Stimulated activated CD8-positive, alpha-beta memory T cell treated with anti-CD3 and anti-CD28 coated beads, Interleukin-4, amount 100 ng/mL, for 4 hours (primary cell): ENCODE measurements around the gene AGPAT3.

Source experiments
- DNase-seq, 2 donors: peaks; one replicate each; pipeline ENCODE4 v3.0.0-alpha.2; 2020; ENCODE audit warnings: low read depth in 2 of 2, low spot score in 1 of 2

The AGPAT3 gene

DNA sequence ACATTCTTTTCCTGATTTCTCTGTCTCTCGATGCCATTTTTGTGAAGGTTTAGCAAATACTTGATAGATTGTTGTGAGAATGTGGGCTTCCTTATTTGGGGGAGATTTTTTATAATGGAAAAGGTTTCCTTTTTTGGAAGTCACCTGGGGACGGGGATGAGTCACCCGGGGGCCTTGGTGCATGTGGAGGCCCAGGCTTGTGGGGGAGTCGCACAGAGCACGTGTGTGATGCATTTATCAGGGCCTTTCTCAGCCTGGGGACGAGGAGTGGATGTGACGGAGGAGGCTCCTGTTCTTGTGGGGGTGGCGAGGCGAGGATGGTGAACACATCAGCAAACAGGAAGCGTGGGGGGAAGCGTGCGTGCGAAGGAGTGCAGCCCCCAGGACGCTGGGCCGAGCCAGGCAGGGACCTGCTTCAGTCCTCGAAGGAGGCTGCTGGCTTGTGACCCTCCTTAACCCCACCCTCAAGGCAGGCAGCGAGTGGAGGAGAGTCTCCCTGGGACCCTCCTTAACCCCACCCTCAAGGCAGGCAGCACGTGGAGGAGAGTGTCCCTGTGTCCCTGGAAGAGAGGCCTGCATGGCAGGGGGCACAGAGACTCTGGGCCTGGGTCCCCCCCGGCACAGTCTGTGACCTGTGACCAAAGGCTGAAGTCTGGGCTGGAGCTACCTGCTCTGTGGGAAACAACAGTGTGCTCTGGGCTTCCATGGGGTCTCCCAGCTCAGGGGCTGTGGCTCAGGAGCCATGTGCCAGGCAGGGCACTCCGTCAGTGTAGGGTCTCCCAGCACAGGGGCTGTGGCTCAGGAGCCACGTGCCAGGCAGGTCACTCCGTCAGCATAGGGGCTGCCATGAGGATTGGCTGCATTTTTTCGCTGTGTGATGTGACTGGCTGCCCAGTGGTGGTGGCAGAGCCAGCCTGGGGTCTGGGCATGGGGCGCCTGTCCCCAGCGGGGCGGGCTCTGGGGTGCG is 57.2 kb downstream of the AGPAT3 start:
- DNase-seq = peak; percentile 52 to 77

DNA sequence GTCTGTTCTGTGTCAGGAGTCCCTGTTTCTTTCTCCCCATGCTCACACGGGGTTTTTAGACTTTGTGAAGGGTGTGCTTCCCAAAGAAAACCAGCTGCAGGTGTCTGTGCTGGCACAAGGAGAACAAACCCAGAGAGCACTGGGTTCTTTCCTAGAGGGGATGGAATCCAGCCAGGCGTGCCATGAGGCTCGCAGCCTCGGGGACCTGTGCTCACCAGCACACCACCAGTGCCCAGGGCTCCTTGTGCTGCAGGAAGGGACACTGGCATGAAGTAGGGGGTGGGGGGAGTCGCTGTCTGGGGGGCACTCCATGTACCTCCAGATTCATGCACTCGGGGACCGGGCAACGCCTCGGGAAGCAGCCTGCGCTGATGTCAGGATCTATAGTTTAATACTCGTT is 57.9 kb downstream of the AGPAT3 start:
- no peak for DNase-seq

DNA sequence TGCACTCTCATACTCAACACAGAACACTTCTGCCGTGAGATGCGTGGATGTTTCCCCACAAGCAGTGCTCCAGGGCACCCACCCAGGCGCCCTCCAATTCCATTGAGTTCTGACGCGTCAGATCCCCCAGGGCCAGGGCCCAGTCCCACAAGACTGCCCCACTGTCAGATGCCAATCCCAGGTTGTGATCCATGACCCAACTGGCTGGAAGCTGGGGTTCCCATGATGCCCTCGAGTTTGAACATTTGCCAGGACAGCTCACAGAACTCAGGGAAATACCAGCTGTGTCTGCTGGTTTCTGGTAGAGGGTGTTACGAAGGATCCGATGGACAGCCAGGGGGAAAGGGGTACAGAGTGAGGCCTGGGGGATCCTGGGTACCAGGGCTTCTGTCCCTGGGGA is 58.4 kb downstream of the AGPAT3 start:
- DNase-seq = no peak

DNA sequence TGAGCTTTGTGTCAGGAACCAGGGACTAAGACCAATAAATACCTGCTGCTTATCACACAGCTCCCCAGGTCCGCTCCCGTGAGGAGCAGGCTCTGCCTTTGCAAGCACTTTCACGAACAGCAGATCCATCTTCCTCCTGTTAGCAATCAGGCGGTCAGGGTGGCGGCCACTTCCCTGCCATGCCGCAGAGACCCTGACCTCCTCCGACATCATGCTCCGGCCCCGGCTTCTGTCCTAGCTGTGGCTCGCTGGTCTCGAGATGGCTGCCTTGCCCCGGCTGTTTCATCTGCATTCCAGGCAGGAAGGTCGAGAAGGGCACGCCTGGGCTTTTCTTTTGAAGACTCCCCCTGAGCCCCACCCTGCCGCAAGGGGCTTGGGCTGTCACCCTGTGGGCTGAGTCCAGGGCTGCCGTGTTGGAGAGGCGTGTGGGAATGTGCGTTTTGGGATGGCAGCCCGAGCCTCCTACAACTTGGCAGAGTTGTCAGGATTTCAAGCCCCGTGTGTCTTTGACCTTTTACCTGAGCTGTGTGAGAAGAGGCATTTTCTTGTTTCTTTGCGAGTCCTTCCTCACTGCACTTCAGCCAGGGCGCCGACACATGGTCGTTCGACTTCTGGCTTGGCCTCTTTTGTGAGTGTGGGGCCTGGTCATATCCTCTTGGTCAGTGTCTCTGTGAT is 59.5 kb downstream of the AGPAT3 start:
- DNase-seq = no peak

DNA sequence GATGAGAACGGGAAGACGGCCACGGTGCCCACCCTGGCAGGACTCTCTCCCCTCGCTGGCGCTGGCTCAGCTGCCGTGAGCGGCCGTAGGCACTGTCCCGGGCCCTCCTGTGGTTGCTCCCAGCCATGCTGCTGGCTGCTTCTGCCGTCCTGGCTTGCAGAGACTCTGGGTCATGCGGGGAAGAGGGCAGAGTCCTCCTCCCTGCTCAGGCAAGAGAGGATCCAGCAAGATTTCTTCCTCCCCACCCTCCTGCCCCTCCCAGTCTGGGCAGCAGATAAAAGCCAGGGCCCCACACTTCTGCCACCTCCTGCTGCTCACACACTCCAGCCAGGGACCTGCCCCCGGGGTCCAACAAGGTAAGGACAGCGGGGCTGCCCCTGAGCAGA is 60.1 kb downstream of the AGPAT3 start:
- no peak for DNase-seq

DNA sequence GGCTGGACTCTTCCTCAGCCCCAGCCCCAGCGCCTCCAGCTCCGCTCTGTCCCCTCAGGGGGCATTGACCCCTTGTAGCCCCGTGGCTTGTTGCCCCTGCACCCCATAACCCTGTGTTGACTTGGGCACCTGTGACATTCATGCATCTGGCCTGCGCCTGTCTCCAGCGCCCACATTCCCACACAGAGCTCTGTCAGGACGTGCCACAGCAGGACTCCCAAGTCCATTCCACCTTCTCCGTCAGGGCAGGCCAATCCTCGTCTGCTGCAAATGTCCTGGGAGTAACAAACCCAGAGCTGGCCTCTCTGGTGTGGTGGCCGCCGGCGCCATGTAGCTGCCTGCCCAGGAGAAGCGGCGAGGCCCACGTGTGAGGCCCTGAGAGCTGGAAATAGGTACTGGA is 60.6 kb downstream of the AGPAT3 start:
- no peak for DNase-seq

DNA sequence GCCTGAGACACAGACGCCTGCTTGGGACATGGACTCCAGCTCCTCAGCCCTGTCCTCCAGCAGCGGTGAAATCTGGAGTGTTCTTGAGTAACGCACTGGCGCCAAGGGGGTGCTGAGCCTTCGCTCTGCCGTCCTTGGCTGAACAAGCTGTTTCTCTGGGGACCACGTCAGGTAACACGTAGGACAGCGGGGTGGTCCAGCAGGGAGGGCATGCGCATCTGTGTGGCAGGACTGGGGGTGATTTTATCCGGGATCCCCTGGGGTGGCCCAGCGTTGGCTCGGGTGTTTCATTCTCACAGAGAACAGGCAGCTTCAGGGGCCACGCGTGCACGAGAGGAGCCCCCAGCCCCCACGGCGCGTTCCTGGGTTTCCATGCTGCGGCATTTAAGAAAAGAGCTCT is 61.2 kb downstream of the AGPAT3 start:
- no peak for DNase-seq

DNA sequence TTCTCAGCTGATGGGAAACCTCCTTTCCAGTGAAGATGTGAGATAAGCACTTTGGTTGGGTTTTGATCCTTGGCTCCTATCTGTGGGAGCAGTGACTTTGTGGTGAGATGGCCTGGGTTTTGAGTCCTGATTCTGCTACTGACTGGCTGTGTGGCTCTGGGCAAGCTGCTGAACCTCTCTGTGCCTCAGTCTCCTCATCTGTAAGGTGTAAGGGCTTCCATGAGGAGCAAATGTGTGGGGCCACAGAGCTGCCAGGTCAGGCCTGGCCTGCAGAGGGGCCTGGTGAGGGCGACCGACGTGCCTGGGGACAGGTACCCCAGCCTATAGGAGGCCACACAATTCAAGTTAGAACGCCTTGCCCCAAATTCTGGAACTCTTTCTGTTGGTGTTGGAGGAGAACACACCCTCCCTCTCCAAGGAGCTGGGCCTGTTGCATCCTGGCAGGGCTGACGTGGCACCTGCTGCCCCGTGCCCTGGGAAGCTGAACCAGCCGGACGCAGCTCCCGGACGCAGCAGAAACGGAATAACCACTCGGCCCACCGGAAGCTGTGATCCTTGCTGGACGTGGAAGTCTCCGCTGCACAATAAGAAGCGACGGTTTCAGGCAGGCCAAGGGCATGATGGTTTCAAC is 62.7 kb downstream of the AGPAT3 start:
- no peak for DNase-seq

DNA sequence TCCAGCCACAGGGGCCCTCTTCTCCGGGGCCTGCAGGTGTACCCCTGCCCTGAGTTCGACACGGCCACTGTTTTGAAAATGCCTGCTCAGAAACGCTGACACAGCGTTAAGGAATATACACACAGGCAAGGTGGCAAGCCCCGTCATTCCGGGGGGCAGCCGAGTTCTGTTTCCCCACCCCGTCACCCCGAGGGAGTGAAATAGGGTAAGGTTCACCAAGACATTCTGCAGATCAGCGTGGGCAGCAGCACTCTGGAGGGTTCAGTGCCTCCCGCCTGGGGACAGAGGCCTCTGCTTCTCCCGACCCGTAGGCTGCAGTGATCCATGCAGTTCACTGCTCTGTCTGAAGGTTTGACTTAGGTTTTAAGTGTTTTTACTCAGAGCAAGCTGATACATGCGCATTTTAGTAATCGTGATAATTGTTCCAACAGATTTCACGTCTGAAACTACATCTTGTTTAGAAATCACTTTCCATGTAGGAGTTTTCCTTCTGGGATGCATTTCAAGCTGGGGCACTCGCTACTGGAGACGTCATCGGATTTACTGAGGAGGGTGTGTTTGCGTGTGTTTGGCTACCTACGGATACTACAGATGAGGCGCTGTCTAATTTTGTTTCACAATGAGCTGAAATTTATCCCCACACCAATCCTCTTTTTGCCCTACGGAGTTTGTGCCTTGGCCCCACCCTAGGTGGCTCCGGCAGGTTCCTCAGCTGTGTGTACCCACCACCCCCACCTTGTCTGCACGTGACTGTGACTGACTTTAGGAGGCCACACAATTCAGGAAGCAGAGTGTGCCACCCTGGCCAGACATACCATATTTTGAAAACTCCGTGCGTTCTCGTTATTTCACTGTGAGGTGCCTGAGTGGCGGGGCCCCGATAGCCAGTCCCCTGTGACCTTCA is 63.5 kb downstream of the AGPAT3 start:
- no peak for DNase-seq

DNA sequence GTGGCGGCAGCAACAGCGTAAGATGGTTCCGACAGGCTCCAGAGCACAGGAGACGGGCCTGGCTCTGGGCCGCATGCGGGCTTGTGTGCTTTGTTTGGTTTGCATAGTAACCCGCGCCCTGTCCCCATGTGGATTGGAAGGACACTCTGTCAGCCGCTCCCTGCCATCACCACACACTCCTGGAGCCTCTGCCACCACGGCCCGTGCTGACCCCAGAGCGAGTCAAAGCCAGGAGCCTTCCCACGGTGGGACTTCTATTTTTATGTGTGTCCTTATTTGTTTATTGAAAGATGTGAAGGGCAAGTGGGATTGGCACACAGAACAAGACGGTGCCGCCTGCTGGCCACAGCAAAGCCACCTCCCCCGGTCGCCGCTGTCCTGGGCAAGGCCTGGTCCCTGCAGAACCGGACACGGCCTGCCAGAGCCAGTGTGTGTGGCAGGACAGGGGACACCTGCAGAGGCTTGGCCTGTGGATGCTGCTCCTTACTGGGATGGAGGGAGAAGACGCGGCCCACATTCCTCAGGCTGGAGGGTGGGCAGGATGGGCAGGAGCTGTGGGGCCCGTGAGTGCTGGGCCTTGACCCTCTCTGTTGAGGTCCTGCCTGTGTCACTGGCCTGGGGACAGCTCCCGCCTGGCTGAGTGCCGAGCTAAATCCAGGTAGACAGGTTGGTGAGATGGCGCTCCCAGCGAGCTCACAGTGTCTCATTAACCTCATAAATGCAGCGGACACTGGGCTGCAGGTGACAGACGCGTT is 64.4 kb downstream of the AGPAT3 start:
- no peak for DNase-seq

DNA sequence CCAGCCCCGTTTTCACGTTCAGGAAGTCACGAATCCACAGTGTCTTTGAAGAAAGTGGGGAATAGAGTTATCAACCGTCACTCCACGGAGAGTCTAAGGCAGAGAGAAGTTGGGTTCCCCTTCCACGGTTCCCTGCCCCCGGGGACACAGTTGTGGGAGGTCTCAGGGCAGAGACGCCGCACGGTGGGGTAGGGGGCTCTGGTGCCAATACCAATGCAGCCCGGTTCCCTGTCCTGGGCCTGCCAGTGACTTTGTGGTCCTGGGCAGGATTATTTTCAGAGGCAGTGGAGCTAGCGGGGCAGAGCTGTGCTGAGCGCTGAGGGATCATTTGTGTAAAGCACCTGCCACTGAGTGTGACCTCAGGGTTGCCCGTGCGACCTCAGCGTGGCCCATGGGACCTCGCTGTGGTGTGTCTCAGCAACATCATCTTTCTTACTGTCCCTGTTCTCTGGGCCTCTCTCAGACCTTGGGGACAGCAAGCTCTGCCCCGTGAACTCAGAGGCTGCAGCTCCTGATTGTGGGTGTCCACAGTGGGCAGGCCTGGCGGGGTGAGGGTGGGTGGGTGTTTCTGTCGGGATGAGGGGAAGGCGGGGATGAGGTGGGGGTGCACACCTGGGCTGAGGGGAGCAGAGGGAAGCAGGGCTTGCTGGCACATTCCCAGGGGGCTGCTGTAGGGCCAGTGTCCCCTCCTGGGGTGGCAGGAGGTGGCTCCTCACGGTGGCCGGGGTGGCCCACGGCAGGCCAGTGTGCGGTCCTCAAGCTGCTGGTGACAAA is 65.2 kb downstream of the AGPAT3 start:
- DNase-seq = no peak

DNA sequence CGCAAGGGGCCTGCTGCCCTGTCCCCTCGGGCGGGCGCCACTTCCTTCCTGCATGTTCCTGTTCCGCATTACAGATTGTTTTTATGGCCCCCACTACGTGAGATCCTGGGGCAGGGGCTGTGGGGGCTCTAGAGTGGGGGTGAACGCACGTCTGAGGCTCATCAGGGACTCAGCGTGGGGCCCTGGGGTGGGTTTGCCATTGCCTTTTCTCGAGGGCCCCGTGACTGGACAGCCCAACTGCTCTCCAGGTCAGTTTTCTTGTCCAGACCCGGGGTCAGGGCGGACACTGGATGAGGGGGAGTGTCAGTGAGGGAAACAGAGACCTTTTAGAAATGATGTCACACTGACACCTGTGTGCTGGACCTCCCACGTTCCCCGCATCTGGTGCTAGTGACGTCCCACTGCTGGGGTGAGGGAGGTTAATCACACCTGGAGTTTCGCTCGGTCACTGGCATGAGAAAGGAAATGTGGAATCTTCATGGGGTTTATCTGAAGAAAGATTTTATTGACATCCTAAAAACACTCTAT is 65.9 kb downstream of the AGPAT3 start:
- DNase-seq = no peak

DNA sequence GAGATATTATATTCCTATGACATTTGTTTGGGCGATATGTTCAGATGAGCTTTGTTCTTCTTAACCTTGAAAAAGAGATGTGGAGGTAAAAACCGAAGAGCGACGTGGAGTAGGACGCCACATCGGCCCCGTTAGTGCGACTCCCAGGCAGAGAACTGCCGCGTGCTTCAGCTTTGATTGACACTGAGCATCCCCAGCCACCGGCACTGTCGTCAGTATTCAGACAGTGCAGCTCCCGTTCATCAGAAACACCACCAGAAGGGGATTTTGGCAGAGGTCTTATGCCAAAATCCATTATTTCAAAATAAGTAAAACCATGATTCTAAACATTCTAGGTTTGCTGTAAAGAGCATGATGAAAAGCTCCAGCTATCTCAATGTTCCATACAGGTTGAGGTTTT is 66.5 kb downstream of the AGPAT3 start:
- no peak for DNase-seq

DNA sequence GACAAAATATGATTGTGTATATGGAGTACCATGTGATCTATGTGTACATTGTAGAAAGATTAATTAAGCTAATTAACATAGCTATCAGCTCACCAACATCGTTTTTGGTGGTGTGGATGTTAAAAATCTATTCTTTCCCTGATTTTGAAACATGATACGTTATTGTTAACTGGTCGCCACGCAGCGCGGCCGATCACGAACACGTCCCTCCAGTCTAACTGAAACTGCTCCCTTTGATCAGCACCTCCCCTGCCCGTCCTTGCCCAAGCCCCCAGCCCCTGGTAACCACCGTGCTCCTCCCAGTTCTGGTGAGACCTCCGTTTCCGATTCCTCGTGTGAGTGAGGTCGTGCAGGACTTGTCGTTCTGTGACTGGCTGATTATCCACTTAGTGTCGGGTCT is 67.0 kb downstream of the AGPAT3 start:
- DNase-seq = no peak

DNA sequence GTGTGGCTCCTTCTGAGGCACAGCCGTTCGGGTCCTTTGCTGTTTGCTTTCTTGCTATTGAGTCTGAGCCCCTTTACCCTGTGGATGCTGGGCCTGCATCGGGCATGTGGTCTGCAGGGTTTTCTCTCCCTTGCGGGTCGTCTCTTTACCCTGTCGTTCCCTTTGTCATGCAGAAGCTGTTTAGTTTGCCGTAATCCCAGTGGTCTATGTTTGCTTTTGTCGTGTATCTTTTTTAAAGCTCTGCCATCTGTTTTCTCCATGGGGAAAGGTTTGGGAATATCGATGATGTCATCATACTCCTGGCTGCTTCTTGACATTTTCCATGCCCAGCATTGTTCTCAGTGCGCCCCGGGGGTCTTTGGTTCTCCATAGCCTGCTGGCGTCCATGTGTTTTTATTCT is 68.2 kb downstream of the AGPAT3 start:
- no peak for DNase-seq

DNA sequence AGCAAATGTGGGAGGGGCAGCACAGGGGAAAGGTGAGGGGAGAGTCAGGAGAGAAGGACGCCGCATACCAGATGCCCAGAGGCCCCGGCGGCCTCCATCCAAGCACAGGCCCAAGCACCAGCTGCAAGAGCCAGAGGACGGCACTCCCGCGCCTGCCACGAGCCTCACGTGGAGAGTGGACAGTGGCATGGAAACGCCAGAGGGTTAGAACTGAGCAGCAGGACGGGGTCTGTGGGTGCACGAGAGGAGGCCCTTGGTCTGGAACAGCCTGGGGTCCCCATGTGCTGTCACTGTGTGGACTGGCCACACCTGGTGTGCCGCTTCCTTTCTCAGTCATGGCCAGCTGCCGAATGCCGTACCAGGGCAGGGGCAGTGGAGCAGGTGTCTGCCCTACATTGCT is 68.7 kb downstream of the AGPAT3 start:
- no peak for DNase-seq

DNA sequence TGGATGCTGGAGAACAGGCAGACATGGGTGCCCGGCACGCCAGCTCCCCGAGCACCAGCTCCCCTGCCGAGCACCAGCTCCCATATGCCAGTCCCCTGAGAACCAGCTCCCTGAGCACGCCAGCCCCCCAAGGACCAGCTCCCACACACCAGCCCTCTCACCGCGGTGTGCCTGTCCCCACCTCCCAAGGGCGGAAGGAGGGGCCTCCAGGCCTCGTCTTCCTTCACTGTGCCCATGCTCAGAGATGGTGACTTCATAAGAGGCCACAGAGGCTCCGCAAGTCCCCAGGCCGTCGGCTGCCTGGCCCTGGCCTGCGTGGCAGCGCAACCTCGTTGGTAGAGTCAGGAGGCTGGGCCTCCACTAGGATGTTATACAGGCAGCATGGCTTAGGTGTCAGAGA is 69.1 kb downstream of the AGPAT3 start:
- no peak for DNase-seq

DNA sequence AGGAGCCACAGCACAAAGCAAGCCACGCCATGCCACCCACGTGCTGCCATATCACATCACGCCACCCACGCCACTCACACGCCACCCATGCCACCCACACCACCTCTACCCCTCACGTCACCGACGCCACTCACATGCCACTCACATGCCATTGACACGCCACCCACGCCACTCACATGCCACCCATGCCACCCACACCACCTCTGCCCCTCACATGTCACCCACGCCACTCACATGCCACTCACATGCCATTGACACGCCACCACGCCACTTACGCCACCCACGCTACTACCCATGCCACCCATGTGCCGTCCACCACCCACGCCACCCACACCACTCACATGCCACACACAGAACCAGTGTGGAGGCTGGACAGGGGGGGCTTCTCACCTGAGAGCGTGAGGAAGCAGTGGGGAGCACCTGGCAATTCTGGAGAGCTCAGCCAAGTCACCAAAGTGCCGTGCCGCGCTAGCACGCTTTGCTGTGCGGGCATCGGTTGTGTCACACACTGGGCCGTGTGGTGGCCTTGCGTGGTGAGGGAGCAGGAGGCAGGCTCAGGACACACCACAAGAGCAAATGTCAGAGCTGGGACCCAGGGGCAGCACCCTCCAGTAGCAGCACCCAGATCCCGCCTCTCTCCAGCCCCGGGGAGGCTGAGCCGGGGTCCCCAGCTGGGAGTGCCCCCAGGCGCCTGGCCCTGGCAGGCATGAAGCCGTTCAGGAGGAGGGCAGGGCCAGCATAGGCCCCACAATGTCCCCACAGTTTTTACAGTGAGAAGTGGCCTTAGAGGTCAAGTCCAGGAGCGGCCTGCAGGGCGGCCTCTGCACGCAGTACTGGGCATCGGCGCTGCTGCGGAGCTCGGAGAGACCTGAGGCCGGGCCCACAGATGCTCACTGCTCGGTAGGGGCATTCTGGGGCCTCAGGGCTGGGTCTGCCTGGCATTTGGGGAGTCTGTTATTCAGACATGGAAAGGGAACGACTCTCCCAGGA is 70.0 kb downstream of the AGPAT3 start:
- no peak for DNase-seq
